T47D (cell line): ENCODE data around the gene PLCH1.

Experiments
- DNase-seq, 2 experiments: peaks; one replicate each; pipeline versions ENCODE4 v3.0.0 to v3.0.0-alpha.2; 2011 to 2012; ENCODE audit warnings: low read depth in 1 of 2, low spot score in 1 of 2
- JUND ChIP-seq: IDR thresholded peaks from 2 replicates; pipeline ENCODE4 v1.6.1; 2012; ENCODE audit warnings: low read depth
- in situ Hi-C: cut with HindIII; loops from 2 replicates; pipeline ENCODE4 v1.10.0; 2016; ENCODE audit warnings: low sequenced_read_pairs, low pct_unique_long_range_greater_than_20kb

Gene PLCH1

DNA sequence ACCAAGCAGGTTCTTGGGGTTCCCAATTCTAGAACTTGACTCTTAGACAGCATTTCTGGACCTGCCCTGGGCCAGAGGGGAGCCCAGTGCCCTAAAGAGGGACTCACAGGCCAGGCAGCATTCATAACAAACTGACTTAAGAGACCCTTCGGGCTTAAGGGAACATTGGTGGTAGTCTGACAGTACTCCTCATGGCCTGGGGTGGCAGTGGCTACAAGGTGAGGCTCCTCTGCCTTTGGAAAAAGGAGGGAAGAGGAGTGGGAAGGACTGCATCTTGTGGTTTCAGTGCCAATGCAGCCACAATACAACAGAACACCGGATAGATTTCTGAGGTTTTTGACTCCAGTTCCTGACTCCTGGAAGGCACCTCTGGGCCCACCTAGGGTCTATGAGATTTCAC is 279.2 kb downstream of the PLCH1 start:
- no peak for DNase-seq
- in situ Hi-C loops: no loop called here
- no peak for TF ChIP-seq JUND

DNA sequence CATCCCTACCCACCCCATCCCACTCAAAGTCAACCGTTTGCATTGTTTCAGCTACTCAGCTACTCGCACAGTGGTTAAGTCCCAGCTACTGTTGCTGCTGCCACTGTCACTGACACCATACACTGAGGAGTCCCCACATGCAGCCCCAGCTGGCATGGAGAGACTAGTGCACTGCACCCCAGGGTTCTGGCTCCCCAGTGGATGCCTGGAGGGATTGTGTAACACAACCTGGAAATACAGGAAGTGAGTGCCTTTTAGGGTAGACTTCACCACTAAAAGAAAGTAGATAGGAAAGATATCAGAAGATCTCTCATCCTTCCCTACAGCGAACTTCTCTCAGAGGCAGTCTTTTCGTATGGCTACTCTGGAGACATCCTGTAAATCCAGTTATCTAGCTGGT is 282.2 kb downstream of the PLCH1 start:
- in situ Hi-C loops: no loop called here
- TF ChIP-seq JUND: no peak
- DNase-seq: no peak

DNA sequence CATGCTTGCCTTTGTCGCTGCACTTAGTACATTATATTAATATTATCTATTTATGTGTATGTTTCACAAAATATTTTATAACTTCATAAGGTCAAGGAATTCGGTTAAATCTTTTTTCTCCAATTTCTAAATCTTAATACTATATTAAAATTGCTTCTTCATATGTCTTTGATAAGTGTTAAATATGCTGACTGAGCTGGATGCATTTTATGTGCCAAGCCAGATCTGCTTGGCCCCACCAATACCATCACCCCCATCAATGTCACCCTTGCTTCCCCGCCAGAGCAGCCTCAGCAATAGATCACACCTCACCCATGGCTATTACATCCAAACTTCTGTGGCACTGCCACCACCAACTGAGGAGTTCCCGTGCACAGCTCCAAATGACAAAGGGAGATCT is 287.3 kb downstream of the PLCH1 start:
- in situ Hi-C loops: no loop called here
- no peak for TF ChIP-seq JUND

DNA sequence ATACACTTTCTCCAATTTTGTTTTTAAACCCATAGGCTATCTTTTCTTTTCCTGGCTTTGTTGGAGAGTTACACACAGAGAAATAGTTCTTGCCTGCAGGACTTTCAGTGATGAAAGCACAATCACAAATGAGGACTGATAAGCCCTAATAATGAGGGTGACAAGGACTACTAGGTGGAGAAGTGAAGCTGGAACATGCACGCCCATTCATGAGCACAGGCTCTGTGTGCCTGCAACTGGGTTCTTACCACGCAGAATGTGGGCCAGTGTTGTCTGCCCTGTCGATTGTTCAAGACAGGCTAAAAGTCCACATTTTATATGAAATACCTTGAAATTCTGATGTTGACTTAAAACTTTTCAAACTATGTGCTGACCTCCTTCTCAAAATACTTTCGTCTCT is 289.1 kb downstream of the PLCH1 start:
- in situ Hi-C loops: no loop called here
- TF ChIP-seq JUND: no peak
- DNase-seq: no peak

More for the DNA sequence above, 287.3 kb downstream of the PLCH1 start:
- DNase-seq: no peak

DNA sequence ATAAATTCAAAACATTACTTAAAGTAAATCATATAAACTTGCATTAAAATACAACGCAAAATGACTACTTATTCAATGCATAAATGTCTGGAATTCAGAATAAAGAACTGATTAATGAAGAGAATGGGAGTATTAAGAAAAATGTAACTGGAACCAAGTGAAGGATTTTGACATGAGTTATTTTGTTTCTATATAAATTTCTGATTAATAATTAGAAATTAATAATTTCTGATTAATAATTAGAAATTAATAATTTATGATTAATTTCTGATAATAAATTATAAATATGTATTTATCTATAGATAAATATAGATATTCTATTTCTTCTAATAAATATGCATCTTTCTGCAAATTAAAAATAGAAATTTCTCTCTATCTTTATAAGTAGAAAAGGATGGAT is 291.4 kb downstream of the PLCH1 start:
- no peak for TF ChIP-seq JUND
- DNase-seq: no peak
- in situ Hi-C loops: no loop called here

DNA sequence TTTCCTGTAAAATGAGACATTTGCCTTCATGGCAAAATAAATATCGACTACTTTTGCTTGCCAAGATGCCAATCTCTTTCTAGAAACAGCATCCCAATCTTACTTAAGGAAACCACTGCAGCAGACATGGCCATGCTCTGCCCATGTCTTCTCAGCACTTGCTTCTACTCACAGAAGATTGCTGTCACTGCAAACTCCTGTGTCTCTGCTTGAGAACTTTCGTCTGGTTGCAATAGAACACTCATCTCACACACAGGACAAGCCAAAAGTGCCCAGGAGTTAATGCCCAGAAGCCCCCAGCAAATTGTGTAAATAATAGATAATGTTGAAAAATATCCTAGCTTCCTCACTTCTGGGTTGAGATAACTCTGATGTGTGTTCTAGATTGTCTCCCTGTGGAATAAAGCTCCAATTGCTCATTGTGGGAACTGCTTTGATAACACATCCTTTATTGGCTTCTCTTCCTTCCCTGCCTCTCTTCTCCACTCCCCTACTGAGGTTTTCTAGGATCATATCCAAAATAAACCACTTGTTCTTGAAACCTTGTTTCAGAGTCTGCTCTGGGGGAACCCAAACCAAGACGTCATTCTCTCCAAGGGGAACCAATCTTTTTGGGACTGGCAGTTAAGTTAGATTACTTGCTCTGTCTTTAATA is 295.1 kb downstream of the PLCH1 start:
- in situ Hi-C loops: no loop called here
- TF ChIP-seq JUND: no peak
- DNase-seq: no peak

DNA sequence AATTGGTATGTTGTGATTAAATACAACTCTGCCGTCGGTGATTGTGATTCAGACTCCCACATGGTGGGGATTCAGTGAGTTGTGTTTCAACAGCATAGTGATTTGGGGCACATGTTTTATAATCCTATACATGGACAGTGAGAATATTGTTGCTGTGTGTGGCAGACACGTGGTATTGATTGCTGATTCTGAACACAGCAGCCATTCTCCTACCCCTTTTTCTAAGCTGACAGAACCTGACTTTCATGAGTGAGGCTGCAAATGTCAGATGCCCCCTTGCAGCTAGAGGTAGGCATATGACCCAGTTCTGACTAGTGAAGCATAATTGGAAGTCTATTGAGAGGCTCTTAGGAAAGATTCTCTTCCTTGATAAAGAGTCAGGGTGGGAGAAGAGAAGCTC is 296.3 kb downstream of the PLCH1 start:
- no peak for DNase-seq
- no peak for TF ChIP-seq JUND
- in situ Hi-C loops: no loop called here

DNA sequence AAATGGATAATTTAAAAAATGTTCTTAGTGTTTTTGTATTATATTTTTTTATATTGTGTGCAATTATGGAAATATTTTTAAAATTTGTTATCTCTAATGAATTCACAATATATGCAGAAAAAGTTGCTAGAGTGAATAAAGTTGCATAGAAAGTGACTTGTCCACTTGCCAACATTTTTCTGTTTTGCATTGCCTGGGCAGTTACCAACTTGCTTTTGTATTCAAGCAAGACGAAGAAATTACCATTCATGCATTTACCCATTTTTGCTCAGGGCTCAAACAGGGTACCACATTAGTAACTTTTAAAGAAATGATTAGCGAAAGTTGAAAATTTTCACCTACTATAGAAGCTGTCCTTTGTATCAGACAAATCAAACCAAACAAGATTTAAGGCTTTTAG is 298.5 kb downstream of the PLCH1 start:
- in situ Hi-C loops: no loop called here
- TF ChIP-seq JUND: no peak
- no peak for DNase-seq

DNA sequence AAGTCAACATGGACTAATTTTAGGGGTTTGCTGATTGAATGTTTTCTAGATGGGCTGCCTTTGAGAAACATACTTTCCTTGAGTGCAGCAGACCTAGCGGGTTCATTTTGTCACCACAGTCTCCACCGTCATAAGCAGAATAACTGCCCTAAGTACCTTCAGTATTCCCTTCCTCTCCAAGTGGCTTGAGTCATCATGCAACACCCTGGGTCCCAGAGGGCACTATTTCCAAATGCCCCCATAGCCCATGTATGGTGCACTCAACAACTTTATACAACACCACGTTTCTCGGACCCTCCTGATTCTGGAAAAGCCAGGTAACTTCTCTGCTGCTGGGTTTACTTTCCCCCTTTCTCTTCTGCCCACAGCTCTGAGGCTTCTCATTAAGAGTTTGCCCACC is 300.1 kb downstream of the PLCH1 start:
- no peak for DNase-seq
- in situ Hi-C loops: no loop called here

DNA sequence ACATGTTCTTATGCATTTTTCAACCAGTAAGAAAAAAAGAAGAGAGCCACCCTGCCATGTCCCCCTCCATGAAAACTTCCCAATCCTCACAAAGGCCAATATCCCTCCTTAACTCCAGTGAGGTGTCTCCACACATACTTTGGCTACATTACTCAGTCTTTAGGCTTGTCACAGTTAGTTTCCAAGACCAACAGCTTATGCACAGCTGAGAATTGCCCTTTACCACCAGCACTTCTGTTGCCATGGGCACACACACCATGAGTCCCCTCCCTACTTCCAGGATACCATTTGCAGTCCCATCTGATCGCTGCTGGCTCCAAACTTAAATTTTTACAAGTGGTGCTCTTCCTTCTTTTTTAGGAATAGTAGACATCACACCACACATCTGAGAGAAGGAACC is 301.1 kb downstream of the PLCH1 start:
- no peak for DNase-seq
- in situ Hi-C loops: no loop called here
- no peak for TF ChIP-seq JUND

More for the DNA sequence above, 300.1 kb downstream of the PLCH1 start:
- no peak for TF ChIP-seq JUND

DNA sequence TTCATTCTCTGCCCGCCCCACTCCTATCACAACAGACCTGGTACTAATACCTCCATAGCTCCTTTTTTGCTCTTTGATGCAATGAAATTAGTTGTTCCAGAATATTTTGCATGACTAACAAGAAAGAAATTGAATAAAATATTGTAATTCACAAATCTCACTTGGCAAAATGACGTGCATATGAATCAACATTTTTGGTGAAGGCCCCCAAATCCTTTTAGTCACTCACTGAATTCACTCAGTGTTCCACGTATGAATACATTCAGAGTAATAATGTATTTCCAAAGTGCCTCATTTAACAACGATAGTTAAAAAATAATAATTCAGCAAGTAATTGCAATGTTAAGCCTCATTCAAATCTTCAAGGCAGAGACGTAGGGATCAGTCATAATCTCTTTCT is 302.8 kb downstream of the PLCH1 start:
- no peak for TF ChIP-seq JUND
- DNase-seq: no peak
- in situ Hi-C loops: no loop called here

DNA sequence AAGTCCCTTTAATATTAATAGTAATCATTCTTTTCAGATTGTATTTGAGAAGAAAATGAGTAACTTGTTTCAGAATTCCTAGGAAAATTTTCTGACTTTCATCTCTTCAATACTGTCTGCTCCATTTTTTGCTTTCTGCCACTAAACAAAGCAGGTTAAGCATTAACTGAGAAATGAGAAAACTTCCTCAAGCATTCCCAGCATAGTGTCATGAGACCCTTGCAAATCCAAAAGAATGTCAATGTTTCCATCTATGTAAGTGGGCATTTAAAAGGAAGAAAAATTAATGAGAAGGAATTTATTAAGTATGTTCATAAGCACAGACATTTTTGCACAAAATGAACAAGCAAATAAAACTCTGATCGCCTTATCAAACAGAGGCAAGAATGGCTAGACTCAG is 303.4 kb downstream of the PLCH1 start:
- no peak for TF ChIP-seq JUND
- DNase-seq: no peak
- in situ Hi-C loops: no loop called here

DNA sequence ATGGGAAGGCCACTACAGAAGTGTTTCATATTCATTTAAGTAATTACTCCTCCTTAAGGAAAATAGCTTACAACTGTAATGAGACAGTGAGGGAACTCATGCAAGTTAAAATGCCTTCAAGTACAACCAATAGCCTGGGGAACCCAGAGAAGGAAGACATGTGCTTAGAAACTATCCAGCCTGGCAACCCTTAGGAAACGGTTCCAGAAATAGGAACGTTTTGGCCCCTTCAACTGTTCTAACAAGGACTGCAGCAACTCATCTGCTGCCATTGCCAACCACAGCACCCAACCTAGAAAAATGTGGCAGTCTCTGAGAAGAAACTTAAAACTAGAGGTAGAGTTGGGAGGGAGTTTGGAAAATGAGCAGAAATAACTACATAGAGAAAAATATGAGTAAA is 303.8 kb downstream of the PLCH1 start:
- in situ Hi-C loops: no loop called here

DNA sequence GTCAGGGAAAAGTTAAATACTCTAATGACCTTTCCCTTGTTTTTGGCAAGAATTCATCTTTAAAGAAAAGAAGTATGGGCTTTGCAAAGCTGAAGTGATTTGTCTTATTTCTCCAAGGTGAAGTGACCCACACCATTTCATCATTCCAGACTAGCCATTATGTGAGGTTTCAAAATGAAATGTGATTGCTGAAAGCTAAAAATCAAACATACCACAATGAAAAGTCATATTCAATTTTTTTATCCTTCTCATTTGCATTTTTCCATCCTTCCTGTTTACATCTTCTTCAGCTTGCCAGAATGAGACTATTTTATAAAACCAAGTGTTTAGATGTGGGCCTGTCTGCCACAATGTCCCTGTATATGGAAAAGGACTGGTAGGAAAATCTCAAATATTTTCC is 309.1 kb downstream of the PLCH1 start:
- DNase-seq: no peak
- TF ChIP-seq JUND: no peak
- in situ Hi-C loops: no loop called here

More for the DNA sequence above, 303.8 kb downstream of the PLCH1 start:
- no peak for TF ChIP-seq JUND
- DNase-seq: no peak
